HG02973 (cell line): Measurements from ENCODE around the gene KIAA1755.

ENCODE experiments used
- ATAC-seq: cut with Tn5 transposase; IDR thresholded peaks from one replicate; pipeline ENCODE4 v1.9.1; 2021; ENCODE audit warnings: moderate library complexity; ENCODE audit not compliant: unreplicated experiment

Gene KIAA1755

DNA sequence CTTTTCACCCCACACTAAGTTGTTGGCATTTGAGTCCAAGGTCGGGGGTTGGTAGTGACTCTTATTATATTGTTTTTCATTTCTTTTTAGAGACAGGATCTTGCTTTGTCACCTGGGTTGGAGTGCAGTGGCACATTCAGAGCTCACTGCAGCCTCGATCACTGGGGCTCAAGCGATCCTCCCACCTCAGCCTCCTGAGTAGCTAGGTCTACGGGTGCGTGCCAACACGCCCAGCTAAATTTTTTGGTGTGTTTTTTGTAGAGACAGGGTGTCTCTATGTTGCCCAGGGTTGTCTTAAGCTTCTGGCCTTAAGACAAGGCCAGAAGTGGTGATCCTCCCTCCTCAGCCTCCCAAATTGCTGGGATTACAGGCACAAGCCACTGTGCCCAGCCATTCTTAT, 70.4 kb downstream of the KIAA1755 start:
- no peak for ATAC-seq

DNA sequence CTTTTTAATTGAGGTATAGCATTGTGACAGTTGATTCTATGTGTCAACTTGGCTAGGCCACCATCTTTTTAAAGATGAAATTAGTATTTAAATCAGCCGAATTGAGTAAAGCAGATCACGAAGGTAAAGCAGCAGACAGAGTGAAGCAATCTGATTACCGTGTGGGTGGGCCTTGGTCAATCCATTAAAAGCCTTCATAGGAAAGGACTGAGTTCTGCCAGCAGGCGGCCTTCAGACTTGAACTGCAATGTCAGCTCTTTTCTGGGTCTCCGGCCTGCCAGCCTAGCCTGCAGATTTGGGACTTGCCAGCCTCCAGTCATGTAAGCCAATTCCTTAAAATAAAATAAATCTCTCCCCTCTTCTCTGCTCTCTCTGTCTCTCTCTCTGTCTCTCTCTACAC, 73.0 kb downstream of the KIAA1755 start:
- ATAC-seq = no peak

DNA sequence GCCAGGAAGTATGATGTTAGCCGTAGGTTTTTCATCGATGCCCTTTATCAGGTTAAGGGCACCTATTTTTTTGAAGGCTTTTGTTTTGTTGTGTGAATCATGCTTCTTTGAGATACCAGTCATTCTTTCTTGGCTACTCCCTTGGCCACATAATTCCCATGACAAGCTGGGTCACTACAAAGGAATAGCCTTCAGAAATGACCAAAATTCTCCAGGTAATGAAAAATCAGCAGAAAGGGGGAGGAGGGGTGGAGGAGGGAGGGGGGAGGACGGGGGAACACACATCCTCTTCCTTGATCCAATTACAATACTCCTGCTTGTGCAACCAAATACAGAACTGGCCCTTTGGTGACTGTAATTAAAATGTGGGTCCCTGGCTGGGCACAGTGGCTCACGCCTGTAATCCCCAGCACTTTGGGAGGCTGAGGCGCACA, 73.7 kb downstream of the KIAA1755 start:
- no peak for ATAC-seq

DNA sequence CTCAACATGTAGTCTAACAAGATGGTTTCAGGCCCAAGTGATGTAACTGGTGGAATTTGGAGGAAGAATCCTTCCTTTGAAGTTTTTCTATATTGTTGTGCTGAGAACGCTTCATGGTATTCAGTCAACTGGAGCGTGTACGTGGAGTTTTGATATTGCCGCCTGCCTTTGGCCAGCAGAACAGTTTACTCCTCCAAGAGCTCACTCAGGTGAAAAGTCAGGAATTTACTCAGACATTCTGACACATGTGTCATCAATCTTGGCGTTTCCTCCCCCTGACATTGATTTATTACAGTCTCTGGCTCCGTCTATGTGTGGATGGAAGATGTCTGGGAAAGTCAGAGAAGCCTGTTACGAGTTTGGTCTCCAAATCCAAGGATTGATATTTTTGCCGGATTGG, 76.4 kb downstream of the KIAA1755 start:
- ATAC-seq = no peak

DNA sequence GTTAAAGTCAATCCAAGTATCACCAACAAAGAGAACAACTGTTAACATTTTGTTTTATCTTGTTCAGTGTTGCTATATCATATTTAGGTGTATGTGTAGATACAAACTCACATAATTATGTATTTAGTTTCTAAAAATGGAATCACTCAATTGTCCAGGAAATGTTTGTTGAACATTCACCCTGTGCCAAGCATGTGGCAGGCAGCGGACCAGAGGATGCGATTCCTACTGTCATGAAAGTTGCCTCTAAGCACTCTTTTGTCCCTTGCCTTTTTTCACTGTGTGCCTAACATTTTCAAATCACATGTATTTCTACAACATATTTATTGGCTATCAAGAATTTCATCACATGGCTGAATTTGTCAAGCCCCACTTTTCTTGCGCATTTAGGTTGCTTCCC, 78.6 kb downstream of the KIAA1755 start:
- ATAC-seq = no peak

DNA sequence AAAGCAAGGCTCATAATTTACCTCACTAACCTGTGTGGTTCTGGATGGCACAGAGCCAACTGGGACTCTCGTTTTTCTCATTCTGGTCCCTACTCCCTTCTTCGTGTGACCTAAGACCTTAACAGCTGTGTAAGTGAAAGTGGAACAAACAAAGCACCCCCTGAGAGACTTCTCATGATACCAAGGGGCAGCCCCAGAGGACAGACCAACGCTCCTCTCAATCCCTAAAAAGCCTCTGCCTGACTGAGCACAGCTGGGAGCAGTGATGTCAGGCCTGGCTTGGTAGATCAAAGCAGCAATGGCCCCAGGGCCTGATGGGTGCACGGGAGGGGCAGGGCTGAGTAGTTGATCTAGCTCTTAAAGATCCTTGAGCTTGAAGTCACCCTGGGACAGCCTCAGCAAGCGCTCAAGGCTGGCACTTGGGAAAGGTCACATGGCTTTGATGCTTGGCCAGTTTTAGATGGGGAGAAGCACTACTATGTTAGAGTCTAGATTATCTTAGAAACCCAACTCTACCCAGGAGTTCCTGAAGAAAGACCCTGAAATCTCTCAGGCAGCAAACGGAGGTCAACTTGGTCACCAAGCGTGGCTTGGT, 79.2 kb downstream of the KIAA1755 start:
- peak; percentile 70 for ATAC-seq

DNA sequence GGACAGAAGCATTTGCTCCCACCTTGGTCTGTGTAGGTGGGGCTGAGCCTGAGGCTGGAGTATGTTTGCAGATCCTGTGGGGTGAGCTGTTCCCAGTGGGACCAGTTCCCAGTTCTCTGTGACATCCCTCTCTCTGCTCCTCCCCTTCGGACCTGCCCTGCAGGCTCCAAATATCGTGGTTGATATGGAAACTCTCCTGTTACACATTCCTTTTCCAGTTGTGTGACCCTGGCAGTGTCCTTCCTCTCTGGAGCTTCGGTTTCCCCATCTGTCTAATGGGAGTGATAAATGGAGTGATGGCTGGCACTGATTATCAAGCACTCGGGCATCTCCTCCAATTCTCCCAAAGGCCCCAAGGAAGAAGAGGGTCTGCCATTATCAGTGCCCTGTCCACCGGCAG, 79.8 kb downstream of the KIAA1755 start:
- ATAC-seq = no peak

DNA sequence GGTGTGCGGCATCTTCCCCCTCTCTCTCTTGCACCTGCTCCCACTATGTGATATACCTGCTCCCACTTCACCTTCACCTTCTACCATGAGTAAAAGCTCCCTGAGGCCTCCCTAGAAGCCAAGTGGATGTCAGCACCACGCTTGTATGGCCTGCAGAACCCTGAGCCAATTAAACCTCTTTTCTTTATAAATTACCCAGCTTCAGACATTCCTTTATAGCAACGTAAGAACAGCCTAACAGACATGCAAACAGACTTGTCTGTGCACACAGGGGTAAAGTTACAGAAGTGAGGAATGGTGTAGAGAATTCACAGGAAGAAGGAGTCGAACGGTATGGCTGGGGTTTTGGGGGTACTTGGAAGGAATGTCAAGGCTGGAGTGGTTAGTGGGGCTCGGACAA, 80.7 kb downstream of the KIAA1755 start:
- ATAC-seq = no peak

DNA sequence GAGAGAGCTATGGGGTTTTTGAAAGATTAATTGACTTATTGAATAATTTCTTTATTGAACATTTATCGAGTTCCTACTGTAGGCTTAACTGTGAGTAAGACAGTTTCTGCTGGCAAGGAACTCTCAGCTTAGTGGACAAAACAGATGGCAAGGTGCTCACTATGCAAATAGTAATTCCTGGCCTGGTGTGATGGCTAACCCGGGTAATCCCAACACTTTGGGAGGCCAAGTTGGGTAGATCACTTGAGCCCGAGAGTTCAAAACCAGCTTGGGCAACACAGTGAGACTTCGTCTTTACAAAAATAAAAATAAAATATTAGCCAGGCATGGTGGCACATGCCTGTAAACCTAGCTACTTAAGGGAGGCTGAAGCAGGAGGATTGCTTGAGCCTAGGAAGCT, 82.0 kb downstream of the KIAA1755 start:
- no peak for ATAC-seq

DNA sequence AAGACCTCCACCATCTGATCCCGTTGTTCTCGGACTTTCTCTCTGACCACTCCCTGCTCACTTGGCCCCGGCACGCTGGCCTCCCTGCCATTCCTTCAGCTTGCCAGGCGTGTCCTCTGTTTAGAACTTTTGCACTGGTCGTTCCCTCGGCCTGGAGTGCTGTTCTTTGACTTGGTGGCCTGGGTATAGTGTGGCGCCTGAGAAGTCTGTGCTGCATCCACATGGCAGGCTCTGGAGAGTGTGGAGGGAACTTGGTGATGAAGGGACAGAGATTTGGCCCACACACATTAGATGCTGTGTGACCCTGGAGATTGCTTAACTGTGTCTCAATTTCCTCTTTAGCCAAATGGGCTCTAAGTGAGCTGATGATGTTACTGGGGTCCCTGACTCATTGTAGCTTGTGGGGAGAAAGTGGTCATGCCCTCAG, 82.5 kb downstream of the KIAA1755 start:
- ATAC-seq = no peak

DNA sequence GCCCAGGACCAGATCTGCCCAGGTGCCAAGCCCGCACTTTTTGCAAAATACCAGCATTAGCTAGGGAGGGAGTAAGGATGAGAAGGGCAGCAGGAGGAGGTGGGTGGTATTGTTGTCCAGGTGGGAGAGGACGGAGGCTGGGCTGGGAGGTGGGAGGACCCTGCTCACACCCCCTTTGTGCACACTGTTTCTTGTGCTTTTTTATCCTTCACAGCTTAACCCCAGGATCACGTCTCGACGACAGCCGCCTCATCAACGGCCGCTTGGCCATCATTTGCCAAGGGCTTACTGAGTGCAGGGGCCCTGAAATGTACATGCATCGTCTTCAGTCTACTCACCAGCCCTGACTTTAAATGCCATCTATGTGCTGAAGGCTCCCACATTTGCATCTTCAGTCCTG, 83.3 kb downstream of the KIAA1755 start:
- no peak for ATAC-seq

DNA sequence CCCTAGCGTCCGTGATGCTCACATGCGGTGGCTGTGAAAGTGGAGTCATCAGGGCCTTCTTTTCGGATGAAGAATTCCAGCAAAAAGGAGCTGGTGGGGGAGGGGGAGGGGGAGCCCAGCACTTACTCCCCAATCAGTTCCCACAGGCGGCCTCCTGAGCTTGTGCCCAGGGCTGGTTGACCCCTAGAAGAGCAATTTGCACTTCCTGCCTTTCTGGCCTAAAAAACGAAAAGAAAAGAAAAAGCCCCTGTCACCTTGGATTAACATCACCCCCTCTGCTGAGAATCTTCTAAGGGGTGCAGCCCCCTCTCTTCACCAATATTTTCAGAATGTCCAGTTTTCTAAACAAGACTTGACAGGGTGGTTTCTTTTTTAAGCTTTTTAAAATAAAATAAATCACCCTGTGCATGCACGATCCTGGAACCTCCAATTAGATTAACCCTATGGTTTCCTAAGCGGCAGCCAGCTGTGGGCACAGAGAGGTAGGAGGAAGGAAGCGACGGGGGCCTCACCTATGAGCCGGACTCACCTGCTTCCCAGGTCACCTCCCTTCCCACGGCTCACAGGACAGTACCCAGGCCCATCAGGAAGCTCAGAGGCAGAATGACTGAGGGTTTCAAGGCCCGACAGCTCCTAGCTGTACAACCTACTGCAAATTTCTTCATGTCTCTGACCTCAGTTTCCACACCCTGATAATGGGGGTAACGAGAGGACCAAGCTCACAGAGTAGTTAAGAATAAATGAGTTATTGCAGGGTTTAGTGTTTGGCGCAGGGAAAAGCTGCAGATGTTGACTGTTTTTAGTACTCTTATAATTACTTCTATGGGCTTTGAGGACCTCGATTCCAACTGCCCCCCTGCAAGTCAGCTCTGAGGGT, 85.0 kb downstream of the KIAA1755 start:
- no peak for ATAC-seq

DNA sequence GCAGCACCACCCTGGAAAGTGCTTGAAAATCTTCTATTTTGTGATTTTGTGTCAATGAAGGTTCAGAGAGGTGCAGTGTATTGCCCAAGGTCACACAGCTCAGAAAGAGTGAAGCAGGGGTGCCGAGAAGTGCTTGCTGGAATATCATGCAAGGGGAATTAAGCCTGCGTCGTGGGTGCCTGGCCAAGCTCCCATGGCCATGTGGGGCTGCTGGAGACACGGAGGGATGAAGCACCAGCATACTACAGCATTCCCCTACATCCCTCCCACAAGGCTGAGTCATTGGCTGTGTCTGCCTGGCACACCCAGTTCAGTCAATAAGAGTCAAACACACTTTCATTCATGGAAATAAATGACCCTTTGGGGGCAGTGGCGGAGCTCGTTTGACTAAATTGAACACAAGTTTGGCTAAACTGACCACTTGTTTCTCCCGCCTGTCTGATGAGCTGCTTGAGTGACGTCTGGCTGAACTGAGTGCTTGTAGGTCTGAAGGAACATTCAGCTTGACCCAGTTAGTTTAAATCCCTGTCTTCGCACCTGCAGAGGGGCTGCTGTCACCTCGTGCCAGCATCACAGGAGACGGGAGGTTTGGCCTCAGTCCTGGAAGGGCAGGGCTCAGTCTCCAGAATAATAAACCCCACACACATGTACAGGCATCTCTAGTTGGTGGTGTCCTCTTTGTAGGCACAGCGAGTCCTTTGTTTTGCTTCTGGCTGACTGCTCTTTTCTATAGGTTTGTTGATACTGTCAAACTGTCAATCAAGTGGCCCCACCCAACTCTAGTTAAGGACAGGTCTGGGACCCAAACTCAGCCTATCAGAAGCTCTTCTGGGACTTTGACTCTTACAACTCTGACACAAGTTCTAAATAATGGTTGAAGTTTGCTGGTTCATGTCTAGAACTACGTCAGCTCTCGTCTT, 87.0 kb downstream of the KIAA1755 start:
- no peak for ATAC-seq

DNA sequence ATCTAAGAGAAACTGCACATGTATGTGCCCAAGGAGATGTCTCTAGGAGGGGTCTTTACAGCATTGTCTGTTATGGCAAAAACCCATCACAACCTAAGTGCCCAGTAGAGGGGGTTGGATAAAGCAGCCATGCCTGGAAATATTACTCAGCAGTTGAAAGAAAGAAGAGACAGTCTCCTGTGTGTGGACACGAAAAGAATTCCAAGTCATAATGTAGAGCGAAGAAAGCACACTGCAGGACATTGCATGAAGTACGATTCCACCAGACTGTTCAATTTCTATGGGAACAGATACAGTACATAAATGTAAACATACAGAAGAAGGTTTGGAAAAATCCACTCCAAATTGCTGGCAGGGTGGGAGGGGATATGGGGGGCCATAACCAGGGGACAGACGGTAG, 88.1 kb downstream of the KIAA1755 start:
- ATAC-seq = no peak

DNA sequence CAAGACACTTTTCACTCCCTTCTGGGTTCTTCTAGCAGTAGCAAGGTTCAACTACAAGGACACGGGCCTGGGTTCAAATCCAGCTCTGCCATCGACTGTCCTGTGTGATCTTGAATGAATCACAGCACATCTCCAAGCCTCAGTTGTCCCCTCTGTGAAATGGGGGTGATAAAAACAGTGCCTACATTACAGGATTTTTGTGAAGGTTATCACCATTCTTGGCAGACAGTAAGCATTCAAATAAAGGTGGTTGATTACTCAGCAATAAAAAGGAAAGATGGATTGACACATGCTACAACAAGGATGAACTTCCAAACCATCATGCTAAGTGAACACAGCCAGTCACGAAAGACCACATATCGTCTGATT, 88.9 kb downstream of the KIAA1755 start:
- no peak for ATAC-seq

DNA sequence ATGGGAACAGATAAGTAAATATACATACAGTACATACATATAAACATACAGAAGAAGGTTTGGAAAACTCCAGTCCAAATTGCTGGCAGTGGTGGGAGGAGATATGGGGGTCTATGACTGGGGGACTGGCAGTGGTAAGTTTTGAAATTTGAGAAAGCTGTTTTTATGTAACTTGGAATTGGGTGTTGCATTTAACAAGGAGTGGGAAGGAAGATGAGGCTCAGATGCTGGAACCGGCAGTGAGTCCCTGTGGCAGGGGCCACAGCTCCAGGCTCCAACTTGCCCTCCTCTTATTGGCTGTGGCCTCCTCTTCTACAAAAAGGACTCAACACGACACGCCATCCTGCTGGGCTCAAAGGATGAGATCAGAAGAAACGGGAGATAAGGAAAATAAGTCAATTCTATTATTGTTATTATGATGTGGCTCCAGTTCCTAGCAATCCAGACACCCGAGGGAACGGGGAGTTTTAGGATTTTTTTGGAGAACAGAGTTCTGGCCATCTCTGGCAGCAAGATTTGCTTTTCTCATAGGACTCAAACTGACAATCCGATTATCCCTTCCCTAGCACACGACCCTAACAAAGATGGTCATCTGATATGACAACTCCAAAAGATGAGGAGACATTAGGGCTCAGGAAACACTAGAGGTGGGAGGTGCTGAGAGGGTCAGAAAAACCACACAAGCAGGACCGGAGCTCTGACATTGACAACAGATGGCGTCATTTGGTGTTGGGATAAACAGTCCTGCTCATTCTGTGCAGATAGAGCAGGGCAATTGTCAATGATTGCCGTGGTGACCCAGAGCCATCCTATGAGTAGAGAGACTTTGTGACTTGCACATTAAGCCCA, 89.5 kb downstream of the KIAA1755 start:
- ATAC-seq = no peak

DNA sequence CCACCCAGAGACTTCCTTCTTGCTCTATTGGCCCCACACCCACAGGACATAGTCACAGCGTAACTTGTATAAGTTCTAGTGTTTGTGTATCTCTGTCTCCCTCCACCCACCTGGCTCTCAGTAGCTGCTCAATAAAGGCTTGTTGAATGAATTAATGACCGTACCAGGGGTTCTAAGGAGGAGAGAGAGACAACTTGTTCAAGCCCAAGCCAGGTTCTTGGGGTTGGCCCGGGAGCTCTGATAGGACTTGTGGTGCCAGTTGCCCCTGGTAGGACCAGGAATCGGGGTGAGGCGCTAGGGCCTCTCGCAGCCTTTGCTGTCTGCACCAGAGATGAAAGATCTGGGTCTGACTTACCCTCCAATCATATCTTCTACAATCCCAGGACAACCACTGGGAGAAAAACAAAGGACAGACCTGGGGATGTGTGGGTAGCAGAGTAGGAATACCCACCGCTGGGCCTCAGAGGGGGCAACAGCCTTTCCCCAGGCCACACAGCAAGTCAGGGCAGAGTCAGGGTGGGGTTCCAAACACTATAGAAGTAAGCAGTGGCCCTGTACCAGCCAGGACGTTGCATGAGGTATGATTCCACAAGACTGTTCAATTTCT, 90.2 kb downstream of the KIAA1755 start:
- ATAC-seq = no peak

DNA sequence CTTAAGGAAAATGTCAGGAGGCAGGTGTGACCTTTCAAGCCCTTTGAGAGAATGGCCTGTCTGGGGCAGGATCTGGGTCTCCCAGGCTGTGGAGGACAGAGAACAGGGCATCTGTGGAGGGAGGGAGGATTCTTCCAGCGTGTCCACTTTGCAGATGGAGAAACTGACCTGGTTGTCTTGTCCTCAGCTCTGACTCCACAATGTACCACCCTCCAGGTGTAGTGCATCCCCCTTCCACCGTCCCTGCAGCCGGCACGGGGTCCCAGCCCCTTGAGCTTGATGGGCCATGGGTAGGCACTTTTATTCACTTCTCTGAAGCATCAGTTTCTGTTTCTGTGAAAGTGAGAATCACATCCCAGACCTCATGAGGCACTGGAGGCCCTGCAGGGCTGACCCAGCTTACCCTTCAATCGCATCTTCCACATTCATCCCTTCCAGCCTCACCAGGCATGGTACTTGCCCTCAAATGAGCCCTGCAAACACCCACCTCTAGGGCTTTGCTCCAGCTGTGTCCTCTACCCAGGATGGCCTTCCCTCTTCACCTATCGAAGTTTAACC, 90.8 kb downstream of the KIAA1755 start:
- no peak for ATAC-seq

DNA sequence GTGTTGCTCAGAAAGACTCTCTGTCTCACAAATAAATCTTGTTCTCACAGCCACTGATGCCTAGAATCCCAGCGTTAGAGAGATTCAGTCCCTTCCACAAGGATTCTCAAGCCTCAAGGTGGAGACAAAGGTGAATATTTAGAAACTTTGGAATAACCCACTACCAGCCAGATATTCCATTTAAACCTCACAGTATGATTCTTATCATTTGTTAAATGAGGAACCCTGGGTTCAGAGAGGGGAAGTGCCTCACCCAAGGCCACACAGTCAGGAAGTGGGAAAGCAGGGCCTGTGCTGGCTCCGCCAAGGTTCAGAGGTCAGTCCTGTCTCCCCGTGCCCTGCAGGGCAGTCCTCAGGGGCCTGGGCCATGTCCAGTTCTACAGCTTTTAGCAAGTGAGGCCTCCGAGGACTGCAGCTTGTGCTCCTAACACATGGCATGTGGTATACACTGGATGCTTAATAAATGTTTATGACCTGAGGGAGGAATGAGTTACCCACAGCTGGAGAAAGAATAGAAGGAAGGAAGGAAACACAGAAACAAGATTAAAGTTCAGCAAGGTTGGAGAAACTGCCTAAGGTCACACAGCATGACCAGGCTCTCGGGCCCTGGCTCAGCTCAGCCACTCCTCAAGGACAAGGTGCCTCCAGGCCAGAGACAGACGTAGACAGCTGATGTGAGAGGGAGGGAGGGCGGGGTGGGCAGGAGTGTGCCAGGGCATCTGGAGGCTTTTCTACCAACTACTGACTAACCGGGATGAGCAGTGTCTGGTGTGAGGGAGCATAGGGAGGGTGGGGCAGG, 91.5 kb downstream of the KIAA1755 start:
- no peak for ATAC-seq
